ENCODE measurements around the gene IL5.

IL5 gene

GRCh38 chr5:132498152-132498551 lies 45.2 kb downstream of the IL5 start:
- DNase-seq (ENCODE audit: low spot score) = no peak

GRCh38 chr5:132497488-132497997 lies 45.8 kb downstream of the IL5 start:
- DNase-seq (ENCODE audit: low spot score) = peak; percentile 29

DNA sequence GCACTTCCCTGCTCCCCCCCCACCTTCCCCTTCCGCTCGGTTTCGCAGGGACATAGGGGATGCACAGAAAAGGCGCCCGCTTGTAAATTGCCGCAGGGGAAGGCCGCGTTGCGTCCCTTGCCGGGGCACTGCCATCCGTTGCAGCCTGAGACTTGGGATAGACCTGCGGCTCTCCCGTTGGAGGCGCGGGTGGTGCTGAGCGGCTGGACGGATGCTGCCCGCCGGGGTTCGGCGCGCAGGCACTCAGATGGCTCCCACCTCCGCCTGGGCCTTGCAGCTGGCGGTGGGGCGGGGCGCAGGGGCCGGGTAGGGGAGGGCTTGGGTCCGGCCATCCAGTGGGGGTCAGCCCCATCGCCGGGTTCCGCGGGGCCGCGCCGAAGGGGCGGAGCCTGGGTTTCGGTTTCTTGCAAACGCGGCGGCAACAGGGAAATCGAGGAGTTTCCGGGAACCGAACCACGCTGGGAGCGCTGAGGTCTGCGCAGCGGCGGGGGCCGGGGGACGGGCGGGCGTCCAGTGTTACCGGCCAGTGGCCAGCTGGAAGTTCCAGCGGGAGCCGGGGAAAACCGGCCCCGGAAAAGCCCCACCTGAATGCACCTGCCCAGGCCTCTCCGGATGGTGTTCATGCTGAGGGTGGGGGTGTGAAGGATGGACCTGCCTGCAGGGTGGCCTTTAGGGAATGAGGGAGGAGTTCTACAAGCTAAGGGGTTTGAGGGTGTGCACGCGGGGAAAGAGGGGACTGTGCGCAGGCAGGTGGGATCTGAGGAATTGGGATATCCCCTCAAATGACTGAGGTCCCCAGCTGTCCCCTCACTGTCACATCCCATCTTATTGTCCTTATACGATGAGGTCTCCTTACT lies 46.5 kb downstream of the IL5 start:
- peak; percentile 73 for DNase-seq (ENCODE audit: low spot score)

DNA sequence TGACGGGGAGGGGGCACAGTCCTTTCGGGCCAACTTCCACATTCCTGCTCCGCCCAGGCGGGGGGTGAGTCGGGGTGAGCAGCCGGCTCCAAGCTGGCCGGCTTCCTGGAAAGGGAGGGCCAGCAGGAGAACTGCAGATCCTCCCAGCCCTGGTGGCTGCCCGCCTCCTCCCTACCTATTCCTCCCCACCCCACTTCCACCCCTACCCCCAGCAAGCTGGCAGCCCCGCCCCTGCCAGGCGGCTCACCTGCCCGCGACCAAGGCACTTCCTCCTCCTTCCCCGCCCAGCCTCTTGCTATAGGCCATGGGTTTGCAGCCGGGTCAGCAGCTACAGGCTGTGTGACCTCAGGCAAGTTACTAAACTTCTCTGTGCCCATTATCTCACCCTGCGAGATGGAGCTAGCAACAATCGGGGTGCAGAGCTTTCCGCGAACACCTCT lies 47.1 kb downstream of the IL5 start:
- peak; percentile 87 for DNase-seq (ENCODE audit: low spot score)

DNA sequence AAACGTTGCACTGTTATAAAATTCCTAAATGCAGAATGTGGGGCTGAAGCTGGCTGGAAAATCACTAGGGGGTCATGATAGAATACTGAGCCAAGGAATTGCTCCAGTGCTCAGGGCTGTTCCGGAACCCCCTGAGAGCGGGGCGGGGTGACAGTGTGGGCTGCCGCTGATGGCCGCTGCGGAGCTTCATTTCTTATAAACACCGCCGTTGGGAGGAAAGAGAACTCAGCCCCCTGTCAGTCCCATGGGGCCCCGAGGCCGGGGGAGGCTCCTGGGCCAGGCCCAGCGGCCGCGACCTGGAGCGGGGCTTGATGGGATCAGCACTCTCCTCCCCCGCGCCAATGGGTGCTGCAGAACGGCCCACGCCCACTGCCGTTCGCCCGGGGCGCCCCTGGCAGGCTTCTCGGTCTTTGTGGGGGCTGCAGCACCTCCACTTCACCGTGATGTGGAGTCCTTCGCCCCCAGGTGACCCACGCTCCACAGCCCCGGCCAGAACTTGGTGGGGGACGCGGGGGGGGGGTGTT lies 47.6 kb downstream of the IL5 start:
- DNase-seq (ENCODE audit: low spot score) = peak; percentile 87

DNA sequence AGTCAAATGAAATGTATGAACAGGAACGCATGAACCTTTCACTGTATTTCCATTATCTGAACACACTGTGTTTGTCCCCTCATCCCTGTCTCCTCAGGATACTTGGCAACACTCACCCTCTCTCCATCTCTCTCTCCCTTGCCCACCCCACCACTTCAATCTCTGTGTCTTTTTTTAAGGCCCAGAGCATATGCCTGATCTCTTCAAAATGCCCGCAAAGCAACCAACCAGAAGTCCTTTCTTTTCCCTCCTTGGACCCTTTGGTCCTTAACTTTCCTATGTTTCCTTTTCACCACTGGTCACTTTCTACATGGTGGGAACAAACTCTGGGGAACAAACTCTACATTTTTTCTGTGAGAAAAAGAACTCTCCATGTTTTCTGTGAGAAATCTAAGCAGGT lies 49.5 kb downstream of the IL5 start:
- DNase-seq (ENCODE audit: low spot score) = no peak

DNA sequence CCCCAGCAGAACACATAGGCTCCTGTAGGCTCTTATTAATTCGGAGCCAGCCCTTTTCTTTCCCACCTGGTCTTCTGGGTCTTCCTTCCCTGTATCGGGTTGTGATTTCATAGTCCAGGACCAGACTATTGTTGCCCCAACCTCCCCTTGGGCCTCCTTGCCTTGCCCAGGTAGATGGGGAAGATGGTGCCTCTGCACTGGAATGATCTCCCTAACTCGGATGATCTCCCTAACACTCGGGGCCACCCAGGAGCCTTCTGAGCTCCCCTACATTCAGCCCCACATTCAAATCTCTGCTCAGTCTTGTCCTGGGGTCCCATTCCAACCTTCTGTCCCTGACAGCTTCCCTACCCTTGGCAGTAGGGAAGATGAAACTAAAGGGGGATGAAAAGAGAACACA lies 50.1 kb downstream of the IL5 start:
- DNase-seq (ENCODE audit: low spot score) = no peak

DNA sequence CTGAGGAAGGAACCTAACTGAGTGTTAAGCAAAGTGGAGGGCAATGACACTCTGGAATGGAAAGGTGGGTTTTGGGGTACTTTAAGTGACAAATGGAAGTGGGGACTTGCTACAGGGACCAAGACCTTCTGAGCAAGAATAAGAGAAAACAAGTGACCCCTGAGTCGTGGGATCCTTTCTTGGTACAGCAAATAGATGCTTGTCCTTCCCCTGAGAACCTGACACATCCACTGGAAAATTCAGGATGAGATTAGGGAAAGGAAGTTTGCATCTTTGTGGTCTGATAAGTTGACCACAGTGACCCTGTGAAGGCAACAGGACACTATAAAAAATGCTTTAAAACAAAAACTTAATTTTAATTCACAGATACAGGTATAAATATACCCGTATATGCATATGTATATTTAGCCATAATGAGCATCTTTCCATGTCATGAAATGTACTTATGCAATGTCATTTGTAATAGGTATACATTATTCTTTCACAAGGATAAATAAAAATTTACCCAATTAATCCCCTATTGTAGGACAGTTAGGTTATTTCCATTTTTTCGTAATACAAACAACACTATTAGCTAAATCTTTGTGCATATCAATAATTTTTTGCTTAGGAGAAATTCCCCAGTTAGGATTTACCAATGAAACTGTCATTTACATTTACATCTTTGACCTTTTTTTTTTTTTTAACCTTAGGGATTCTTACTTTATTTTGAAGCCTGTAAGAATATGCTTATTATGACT lies 50.8 kb downstream of the IL5 start:
- no peak for DNase-seq (ENCODE audit: low spot score)
